ENCODE measurements around the gene CCDC102A. TPM values are rescaled to one million over a fixed set of nuclear protein-coding genes. Genes with fewer than 3 reads are reported as not detected.

Gene CCDC102A
- total RNA-seq, 2 experiments from 2014 or later: 16.3 to 18.2 TPM

DNA sequence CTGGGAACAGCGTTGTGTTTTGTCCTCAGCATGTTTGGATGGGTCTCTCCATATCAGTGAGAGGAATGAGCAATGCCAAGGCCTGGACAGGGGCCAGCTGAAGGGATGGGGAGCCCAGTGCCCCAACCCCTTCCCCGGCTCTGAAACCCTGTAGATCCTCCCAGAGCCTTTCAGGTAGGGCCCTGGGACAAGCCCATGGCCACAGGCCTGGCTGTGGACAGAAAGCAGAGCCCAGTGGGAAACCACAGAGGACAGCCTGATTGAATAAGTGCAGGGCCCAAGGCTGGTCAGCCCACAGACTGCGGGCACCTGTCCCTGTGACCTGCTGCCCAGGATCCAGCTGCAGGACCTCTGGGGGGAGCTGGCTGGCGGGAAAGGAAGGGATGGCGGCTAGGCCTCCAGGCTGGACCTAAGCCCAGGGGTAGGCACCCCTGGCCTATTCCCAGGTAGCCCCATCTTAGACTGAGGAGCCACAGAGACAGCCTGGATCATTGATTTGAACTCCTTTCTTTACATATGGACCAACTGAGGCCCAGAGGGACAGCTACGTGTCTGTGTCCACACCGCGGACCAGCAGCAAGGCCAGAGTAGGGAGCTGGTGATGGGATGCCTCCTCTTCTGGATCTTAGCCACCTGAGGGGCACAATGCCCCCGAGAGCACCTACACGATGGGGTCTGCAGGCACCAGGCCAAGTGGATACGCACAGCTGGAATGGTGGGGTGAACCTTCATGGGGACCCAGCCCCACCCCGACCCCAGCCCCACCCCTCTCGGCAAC lies 1.3 kb downstream of the CCDC102A start:
- ChIA-PET CTCF (interaction anchor here (1.0 to 2.3 kb wide), 5 partner anchors 9 to 118 kb away, joined by 3 to 11 read pairs (median 7); no protein-coding TSS in a partner anchor), POLR2A (interaction anchor here (0.8 kb wide), 1 partner anchor 88 kb away, joined by 4 read pairs; the partner anchor contains the start of genes CIAPIN1 and COQ9)
- Mint-ChIP-seq H3K4me3 (peak overlapping the region; percentile 85), H3K27ac (peak overlapping the region; percentile 73), H3K9me3 (ENCODE audit: insufficient read depth) (no peaks in the 10 kb centered on the region), H3K36me3 (ENCODE audit: low read depth) (peaks cover under 1% of the 10 kb centered on the region), H3K4me1 (ENCODE audit: low read depth) (peaks cover 83% of the 10 kb centered on the region), H3K27me3 (ENCODE audit: low read depth) (no peaks in the 10 kb centered on the region)
- ATAC-seq (no peak), DNase-seq (peak; percentile 20)

GRCh38 chr16:57534337-57534880 lies 2.0 kb downstream of the CCDC102A start:
- ATAC-seq: no peak
- peak overlapping the region; percentile 85 for H3K4me3 Mint-ChIP-seq
- no peaks in the 10 kb centered on the region for H3K9me3 Mint-ChIP-seq (ENCODE audit: insufficient read depth)
- no peak for DNase-seq
- H3K36me3 Mint-ChIP-seq (ENCODE audit: low read depth): peaks cover 7% of the 10 kb centered on the region
- H3K27ac Mint-ChIP-seq: peak overlapping the region; percentile 73
- peaks cover 87% of the 10 kb centered on the region for H3K4me1 Mint-ChIP-seq (ENCODE audit: low read depth)
- POLR2A ChIA-PET: no interaction called here
- CTCF ChIA-PET: interaction anchor here (0.8 to 2.3 kb wide), 7 partner anchors 9 to 117 kb away, joined by 3 to 11 read pairs (median 3); no protein-coding TSS in a partner anchor
- no peaks in the 10 kb centered on the region for H3K27me3 Mint-ChIP-seq (ENCODE audit: low read depth)

DNA sequence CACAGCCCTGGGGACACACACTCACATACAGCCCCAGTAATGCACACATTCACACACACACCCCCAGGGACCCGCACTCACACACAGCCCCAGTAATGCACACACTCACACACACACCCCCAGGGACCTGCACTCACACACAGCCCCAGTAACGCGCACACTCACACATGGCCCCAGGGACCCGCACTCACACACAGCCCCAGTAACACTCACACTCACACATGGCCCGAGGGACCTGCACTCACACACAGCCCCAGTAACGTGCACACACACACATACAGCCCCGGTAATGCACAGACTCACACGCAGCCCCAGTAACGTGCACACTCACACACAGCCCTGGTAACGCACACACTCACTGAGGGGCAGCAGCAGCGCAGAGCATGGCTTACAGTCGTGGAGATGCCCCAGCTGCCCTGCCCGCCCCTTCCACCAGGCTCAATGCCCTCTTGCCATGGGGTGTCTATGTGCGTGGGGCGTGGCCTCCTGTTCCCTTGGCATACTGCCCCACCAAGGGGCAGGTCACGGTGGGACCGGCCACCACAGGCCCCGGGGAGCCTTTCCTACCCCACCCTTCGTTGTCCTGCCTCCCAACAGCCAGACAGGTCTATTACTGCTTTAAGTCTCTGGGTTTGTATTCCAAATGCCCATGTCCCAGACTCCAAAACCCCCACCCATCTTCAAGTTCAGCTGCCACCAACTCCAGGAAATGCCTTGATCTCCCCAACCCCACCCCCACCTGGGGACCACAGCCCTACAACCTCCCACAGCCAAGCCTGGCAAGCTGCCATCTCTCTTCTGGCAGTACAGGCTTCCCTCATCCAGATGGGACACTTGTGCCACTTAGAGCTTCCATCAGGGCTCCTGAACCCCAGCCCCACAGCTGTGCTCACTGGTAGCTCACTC lies 2.7 kb downstream of the CCDC102A start:
- Mint-ChIP-seq H3K27me3 (ENCODE audit: low read depth) (no peaks in the 10 kb centered on the region), H3K4me1 (ENCODE audit: low read depth) (peaks cover 82% of the 10 kb centered on the region), H3K27ac (peak overlapping the region; percentile 73), H3K36me3 (ENCODE audit: low read depth) (peaks cover 8% of the 10 kb centered on the region), H3K9me3 (ENCODE audit: insufficient read depth) (no peaks in the 10 kb centered on the region), H3K4me3 (peak overlapping the region; percentile 85)
- DNase-seq (no peak), ATAC-seq (no peak)
- ChIA-PET CTCF (interaction anchor here (0.8 to 2.3 kb wide), 5 partner anchors 8 to 116 kb away, joined by 3 to 11 read pairs (median 3); no protein-coding TSS in a partner anchor), POLR2A (no interaction called here)

DNA sequence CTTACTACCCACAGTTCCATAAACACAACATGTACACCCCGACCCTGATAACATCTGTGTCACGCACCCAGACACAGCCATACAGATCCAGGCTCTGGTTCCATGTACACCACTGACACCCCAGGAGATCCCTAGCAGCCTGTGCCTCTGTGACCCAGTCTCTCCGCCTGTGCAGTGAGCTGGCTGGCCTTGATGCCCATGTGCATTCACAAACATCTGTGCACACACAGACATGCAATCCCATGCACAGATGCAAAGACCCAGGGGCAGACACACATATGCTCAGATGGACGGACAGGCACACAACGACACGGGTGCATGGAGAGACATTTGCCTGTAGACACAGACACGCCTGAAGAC lies 4.1 kb downstream of the CCDC102A start:
- POLR2A ChIA-PET: interaction anchor here (2.6 kb wide), 1 partner anchor 10 kb away, joined by 12 read pairs; the partner anchor contains the start of gene ADGRG5

DNA sequence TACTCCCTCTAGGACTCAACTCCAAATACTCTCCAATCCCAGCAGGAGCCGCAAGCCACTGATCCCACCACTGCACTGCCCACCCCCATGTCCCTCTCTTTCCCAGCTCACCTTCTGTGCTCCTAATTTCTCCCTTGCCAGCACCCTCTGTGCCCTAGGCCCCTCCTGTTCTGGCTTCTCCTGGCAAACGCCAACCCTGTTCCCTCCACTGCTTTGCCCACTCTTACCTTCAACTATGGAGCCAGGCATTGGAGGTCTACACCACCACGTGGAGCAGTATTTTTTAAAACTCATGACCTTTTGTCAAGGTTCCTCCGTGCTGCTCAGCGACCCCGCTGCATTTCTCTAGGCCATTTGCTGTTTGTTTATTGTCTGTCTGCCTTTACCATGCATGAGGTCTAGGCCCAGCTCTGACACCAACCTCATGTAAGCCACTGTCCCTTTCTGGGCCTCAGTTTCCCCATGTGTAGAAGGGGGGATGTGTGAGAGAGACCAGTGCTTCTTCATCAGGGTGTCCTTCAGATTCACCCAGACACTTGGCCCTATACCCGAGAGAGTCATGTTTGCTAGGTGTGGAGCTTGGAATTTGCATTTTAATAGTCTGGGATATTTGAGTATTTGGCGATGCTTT lies 4.6 kb downstream of the CCDC102A start:
- ChIA-PET CTCF (interaction anchor here (1.1 to 1.4 kb wide), 3 partner anchors 12 to 231 kb away, joined by 4 to 5 read pairs (median 5); no protein-coding TSS in a partner anchor), POLR2A (interaction anchor here (1.5 to 2.6 kb wide), 2 partner anchors 11 kb away, joined by 3 to 12 read pairs; partner anchors contain the start of gene ADGRG5)
- H3K4me3 Mint-ChIP-seq: peak overlapping the region; percentile 71
- H3K27ac Mint-ChIP-seq: peak overlapping the region; percentile 99
- H3K27me3 Mint-ChIP-seq (ENCODE audit: low read depth): no peaks in the 10 kb centered on the region
- H3K4me1 Mint-ChIP-seq (ENCODE audit: low read depth): peaks cover 70% of the 10 kb centered on the region
- H3K36me3 Mint-ChIP-seq (ENCODE audit: low read depth): peaks cover 12% of the 10 kb centered on the region
- H3K9me3 Mint-ChIP-seq (ENCODE audit: insufficient read depth): no peaks in the 10 kb centered on the region
- ATAC-seq (no peak), DNase-seq (no peak)

More for the DNA sequence above, 4.1 kb downstream of the CCDC102A start:
- CTCF ChIA-PET: interaction anchor here (1.2 kb wide), 1 partner anchor 12 kb away, joined by 4 read pairs; no protein-coding TSS in a partner anchor
- Mint-ChIP-seq H3K9me3 (ENCODE audit: insufficient read depth) (no peaks in the 10 kb centered on the region), H3K27me3 (ENCODE audit: low read depth) (no peaks in the 10 kb centered on the region), H3K4me1 (ENCODE audit: low read depth) (peaks cover 73% of the 10 kb centered on the region), H3K36me3 (ENCODE audit: low read depth) (peaks cover 12% of the 10 kb centered on the region), H3K27ac (peak overlapping the region; percentile 99), H3K4me3 (peak overlapping the region; percentile 47)
- ATAC-seq (no peak), DNase-seq (no peak)

DNA sequence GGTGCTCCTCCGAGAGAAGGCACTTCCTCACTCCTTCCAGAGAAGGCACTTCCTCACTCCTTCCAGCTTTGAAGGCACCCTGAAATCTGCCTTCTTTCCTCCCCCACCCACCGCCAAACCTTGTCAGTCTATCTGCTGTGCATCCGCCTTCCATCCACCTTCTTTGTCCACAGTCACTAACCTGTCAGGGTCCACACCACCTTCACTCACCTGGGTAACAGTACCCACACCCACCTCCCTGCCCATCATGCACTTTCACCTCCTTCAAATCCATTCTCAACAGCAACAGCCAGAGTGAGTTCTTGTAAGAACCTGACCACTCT lies 5.2 kb downstream of the CCDC102A start:
- no peaks in the 10 kb centered on the region for H3K27me3 Mint-ChIP-seq (ENCODE audit: low read depth)
- H3K36me3 Mint-ChIP-seq (ENCODE audit: low read depth): peaks cover 12% of the 10 kb centered on the region
- DNase-seq (no peak), ATAC-seq (no peak)
- H3K4me1 Mint-ChIP-seq (ENCODE audit: low read depth): peaks cover 70% of the 10 kb centered on the region
- peak overlapping the region; percentile 71 for H3K4me3 Mint-ChIP-seq
- CTCF ChIA-PET: interaction anchor here (1.1 to 1.4 kb wide), 3 partner anchors 11 to 231 kb away, joined by 4 to 5 read pairs (median 5); no protein-coding TSS in a partner anchor
- no peaks in the 10 kb centered on the region for H3K9me3 Mint-ChIP-seq (ENCODE audit: insufficient read depth)
- H3K27ac Mint-ChIP-seq: peak overlapping the region; percentile 99
- POLR2A ChIA-PET: interaction anchor here (1.5 to 2.6 kb wide), 2 partner anchors 11 kb away, joined by 3 to 12 read pairs; partner anchors contain the start of gene ADGRG5

- ATAC-seq: no peak
- peaks cover 12% of the 10 kb centered on the region for H3K36me3 Mint-ChIP-seq (ENCODE audit: low read depth)
- H3K9me3 Mint-ChIP-seq (ENCODE audit: insufficient read depth): no peaks in the 10 kb centered on the region
- peaks cover 69% of the 10 kb centered on the region for H3K4me1 Mint-ChIP-seq (ENCODE audit: low read depth)
- H3K27me3 Mint-ChIP-seq (ENCODE audit: low read depth): no peaks in the 10 kb centered on the region
- H3K27ac Mint-ChIP-seq: peak overlapping the region; percentile 99
- CTCF ChIA-PET: interaction anchor here (1.0 to 1.4 kb wide), 5 partner anchors 11 to 230 kb away, joined by 4 to 8 read pairs (median 5); no protein-coding TSS in a partner anchor
- DNase-seq: no peak
- POLR2A ChIA-PET: interaction anchor here (0.9 to 2.6 kb wide), 4 partner anchors 10 to 84 kb away, joined by 3 to 12 read pairs (median 4); partner anchors contain the start of genes ADGRG5, CIAPIN1 and COQ9
- peak overlapping the region; percentile 71 for H3K4me3 Mint-ChIP-seq
These were observed 5.7 kb downstream of the CCDC102A start for GRCh38 chr16:57530522-57531252.

DNA sequence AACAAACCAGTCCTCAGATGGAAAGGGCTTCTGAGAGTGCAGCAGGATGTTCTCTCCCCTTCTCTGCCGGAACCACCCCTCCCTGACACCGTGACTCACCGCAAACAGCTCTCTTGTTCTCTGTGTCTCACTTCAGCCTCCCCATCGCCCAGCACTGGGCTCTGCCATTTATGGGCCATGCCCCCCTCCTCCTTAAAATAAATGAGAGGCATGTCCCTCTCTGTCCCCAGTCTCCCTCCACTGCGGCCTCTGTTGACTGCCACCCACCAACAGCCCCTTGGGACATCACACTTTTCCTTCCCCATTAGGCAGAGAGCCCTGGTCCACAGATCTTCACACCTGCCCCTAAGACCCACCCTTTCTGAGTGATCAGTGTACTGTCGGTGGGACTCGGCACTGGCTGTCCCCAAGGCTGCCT lies 6.3 kb downstream of the CCDC102A start:
- POLR2A ChIA-PET: interaction anchor here (0.6 to 2.6 kb wide), 5 partner anchors 10 to 84 kb away, joined by 3 to 12 read pairs (median 3); partner anchors contain the start of genes ADGRG5, CIAPIN1 and COQ9
- DNase-seq: peak; percentile 88

DNA sequence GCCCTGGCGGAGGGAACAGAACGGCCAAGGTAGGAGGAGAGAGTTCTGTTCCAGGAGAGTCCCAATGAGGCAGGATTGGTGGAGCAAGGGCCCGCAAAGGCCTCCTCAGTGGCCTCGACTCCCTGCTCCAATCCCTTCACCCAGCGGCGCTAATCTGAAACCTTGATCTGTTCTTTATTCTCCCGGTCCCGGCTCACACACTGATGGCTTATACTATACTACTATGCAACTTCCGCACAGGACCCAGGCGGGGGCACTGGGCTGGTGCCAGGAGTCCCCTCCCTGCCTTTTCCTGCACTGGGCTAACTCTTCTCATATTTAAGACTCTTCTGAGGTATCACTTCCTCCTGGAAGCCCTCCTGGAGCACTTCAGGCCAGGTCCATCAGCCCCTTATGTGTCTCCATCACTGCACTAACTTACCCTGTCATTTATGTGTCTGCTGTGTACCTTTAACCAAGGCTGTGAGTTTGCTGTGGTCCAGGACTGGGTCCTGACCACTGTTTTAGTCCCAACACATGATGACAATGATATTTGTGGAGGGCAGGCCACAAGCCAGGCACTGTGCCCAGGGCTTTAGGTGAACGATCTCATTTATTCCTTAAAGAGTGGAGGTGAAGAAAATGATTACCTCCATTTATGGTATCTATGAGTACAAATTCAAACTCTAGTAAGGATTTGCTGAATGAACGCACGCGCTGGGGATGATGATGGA lies 6.8 kb downstream of the CCDC102A start:
- Mint-ChIP-seq H3K4me1 (ENCODE audit: low read depth) (peaks cover 59% of the 10 kb centered on the region), H3K9me3 (ENCODE audit: insufficient read depth) (no peaks in the 10 kb centered on the region), H3K36me3 (ENCODE audit: low read depth) (peaks cover 12% of the 10 kb centered on the region), H3K27me3 (ENCODE audit: low read depth) (no peaks in the 10 kb centered on the region), H3K4me3 (peak overlapping the region; percentile 71), H3K27ac (peak overlapping the region; percentile 99)
- CTCF ChIA-PET: interaction anchor here (1.0 to 1.4 kb wide), 2 partner anchors 10 to 46 kb away, joined by 5 to 8 read pairs; no protein-coding TSS in a partner anchor
- DNase-seq (no peak), ATAC-seq (no peak)
- POLR2A ChIA-PET: interaction anchor here (0.6 to 2.6 kb wide), 4 partner anchors 13 to 83 kb away, joined by 3 to 12 read pairs (median 4); partner anchors contain the start of genes ADGRG5, CIAPIN1 and COQ9

More for the DNA sequence above, 6.3 kb downstream of the CCDC102A start:
- peak overlapping the region; percentile 99 for H3K27ac Mint-ChIP-seq
- no peaks in the 10 kb centered on the region for H3K9me3 Mint-ChIP-seq (ENCODE audit: insufficient read depth)
- CTCF ChIA-PET: interaction anchor here (1.0 to 1.4 kb wide), 2 partner anchors 10 to 46 kb away, joined by 5 to 8 read pairs; no protein-coding TSS in a partner anchor
- H3K36me3 Mint-ChIP-seq (ENCODE audit: low read depth): peaks cover 12% of the 10 kb centered on the region
- peak; percentile 91 for ATAC-seq
- H3K4me3 Mint-ChIP-seq: peak overlapping the region; percentile 71
- H3K4me1 Mint-ChIP-seq (ENCODE audit: low read depth): peaks cover 65% of the 10 kb centered on the region
- no peaks in the 10 kb centered on the region for H3K27me3 Mint-ChIP-seq (ENCODE audit: low read depth)
